SK-N-SH (cell line): ENCODE measurements around the gene AKT2. TPM values are rescaled to one million over a fixed set of nuclear protein-coding genes. Genes with fewer than 3 reads are reported as not detected.

ENCODE experiments used
- CTCF ChIA-PET: fragments of 300-600, 350-600 bp; formaldehyde crosslinking; extraction: SDS; loops from one replicate; lab custom pipeline; 2021; lab: Yijun Ruan, JAX
- POLR2A ChIA-PET: fragments of 350-600 bp; sonication (Branson Sonifier 250); formaldehyde crosslinking; extraction: SDS; loops from one replicate; lab custom pipeline; 2020; ENCODE audit warnings: antibody characterized with exemption, inconsistent platforms; lab: Yijun Ruan, JAX
- DNase-seq: peaks from one replicate; pipeline ENCODE4 v3.0.0; 2012
- H2AFZ ChIP-seq: fragments of 200-600 bp; sonication (generic); 2 replicates; pipeline ENCODE4 v1.8.1; 2016; ENCODE audit warnings: antibody characterized with exemption, mild to moderate bottlenecking, low read depth
- H3F3A ChIP-seq: fragments of 200-600 bp; sonication (generic); replicated peaks from 2 replicates; pipeline ENCODE3; 2016; ENCODE audit warnings: antibody characterized with exemption, mild to moderate bottlenecking; ENCODE audit not compliant: insufficient read depth
- H3K27ac ChIP-seq, 2 experiments: fragments of 200-500 bp in 1 of 2; fragments of 200-600 bp in 1 of 2; sonication (Bioruptor generic) in 1 of 2; sonication (generic), shearing (Covaris generic) in 1 of 2; 2 replicates each; pipeline versions ENCODE4 v1.5.1 to v1.6.1; 2014 to 2016; ENCODE audit warnings: low read depth in 2 of 2, inconsistent platforms in 1 of 2, low read length in 1 of 2, mild to moderate bottlenecking in 1 of 2, mixed read lengths in 1 of 2
- H3K27me3 ChIP-seq: fragments of 200-600 bp; sonication (generic), shearing (Covaris generic); 2 replicates; pipeline ENCODE4 v1.6.1; 2016; ENCODE audit warnings: mixed run types; ENCODE audit not compliant: insufficient read depth
- H3K36me3 ChIP-seq, 2 experiments: fragments of 200-500 bp in 1 of 2; fragments of 200-600 bp in 1 of 2; sonication (Bioruptor generic) in 1 of 2; sonication (generic) in 1 of 2; replicated peaks in 1 of 2; 2 replicates each; pipeline versions ENCODE3 to v1.5.1; 2014 to 2016; ENCODE audit warnings: low read length in 1 of 2, mild to moderate bottlenecking in 1 of 2; ENCODE audit not compliant: insufficient read depth in 2 of 2, control insufficient read depth in 1 of 2
- H3K4me1 ChIP-seq, 2 experiments: fragments of 200-500 bp in 1 of 2; fragments of 200-600 bp in 1 of 2; sonication (Bioruptor generic) in 1 of 2; sonication (generic), shearing (Covaris generic) in 1 of 2; 2 replicates each; pipeline versions ENCODE4 v1.5.1 to v1.6.1; 2014 to 2016; ENCODE audit warnings: low read depth in 1 of 2, low read length in 1 of 2, mixed run types in 1 of 2; ENCODE audit not compliant: insufficient read depth in 2 of 2, control insufficient read depth in 1 of 2
- H3K4me2 ChIP-seq: fragments of 200-600 bp; sonication (generic), shearing (Covaris generic); 2 replicates; pipeline ENCODE4 v1.6.1; 2017; ENCODE audit warnings: mixed run types
- H3K4me3 ChIP-seq, 2 experiments: fragments of 200-500 bp in 1 of 2; fragments of 200-600 bp in 1 of 2; sonication (Bioruptor generic) in 1 of 2; sonication (generic), shearing (Covaris generic) in 1 of 2; 2 replicates each; pipeline versions ENCODE4 v1.5.1 to v1.8.1; 2014 to 2016; ENCODE audit warnings: low read depth in 2 of 2, inconsistent platforms in 1 of 2, low read length in 1 of 2, mild to moderate bottlenecking in 1 of 2, mixed read lengths in 1 of 2, moderate library complexity in 1 of 2
- H3K79me2 ChIP-seq: fragments of 200-600 bp; sonication (generic); 2 replicates; pipeline ENCODE4 v1.8.1; 2017; ENCODE audit warnings: mild to moderate bottlenecking; ENCODE audit not compliant: insufficient read depth
- H3K9ac ChIP-seq: fragments of 200-600 bp; sonication (generic); 2 replicates; pipeline ENCODE4 v1.6.1; 2017; ENCODE audit warnings: mixed run types
- H3K9me2 ChIP-seq: fragments of 200-600 bp; sonication (generic); 2 replicates; pipeline ENCODE4 v1.6.1; 2017; ENCODE audit warnings: mixed run types
- H3K9me3 ChIP-seq: fragments of 200-600 bp; sonication (generic); 2 replicates; pipeline ENCODE4 v1.6.1; 2017; ENCODE audit warnings: mixed run types, mild to moderate bottlenecking, moderate library complexity
- H4K20me1 ChIP-seq: fragments of 200-600 bp; sonication (generic); 2 replicates; pipeline ENCODE4 v1.6.1; 2017; ENCODE audit warnings: mild to moderate bottlenecking, mixed run types; ENCODE audit not compliant: insufficient read depth
- EP300 ChIP-seq, 2 experiments: IDR thresholded peaks; 2 replicates each; pipeline versions ENCODE4 v1.4.0 to v1.6.1; 2012; ENCODE audit warnings: borderline replicate concordance in 1 of 2, low read depth in 1 of 2, low read length in 1 of 2
- FOSL2 ChIP-seq: IDR thresholded peaks from 2 replicates; pipeline ENCODE4 v1.4.0; 2012; ENCODE audit warnings: low read depth, mild to moderate bottlenecking, moderate library complexity, borderline replicate concordance
- FOXJ3 ChIP-seq: sonication (generic); formaldehyde crosslinking; IDR thresholded peaks from 2 replicates; pipeline ENCODE4 v1.5.1; 2020; ENCODE audit warnings: mild to moderate bottlenecking, missing genetic modification reagents
- GATA2 ChIP-seq: sonication (generic); formaldehyde crosslinking; IDR thresholded peaks from 2 replicates; pipeline ENCODE4 v1.5.0; 2020; ENCODE audit warnings: mild to moderate bottlenecking, missing genetic modification reagents
- JUND ChIP-seq: IDR thresholded peaks from 2 replicates; pipeline ENCODE4 v1.4.0; 2012
- MEF2A ChIP-seq: IDR thresholded peaks from 2 replicates; pipeline ENCODE4 v1.4.0; 2012; ENCODE audit warnings: low read depth, borderline replicate concordance
- MXI1 ChIP-seq: IDR thresholded peaks from 2 replicates; pipeline ENCODE4 v1.6.1; 2012; ENCODE audit warnings: mild to moderate bottlenecking, low read depth, low read length, improper control_type of control experiment
- TCF12 ChIP-seq: IDR thresholded peaks from 2 replicates; pipeline ENCODE4 v1.4.0; 2012
- WGBS: methylation state at CpG from one replicate; pipeline ENCODE4 v1.1.6; 2017; ENCODE audit warnings: low lambda C conversion rate; 5-methylcytosine and 5-hydroxymethylcytosine counted together
- polyA plus RNA-seq, 3 experiments: library from polyadenylated mRNA; depleted of rRNA; stranded (reverse); fragments of >200 nt; gene quantifications; 2 replicates each; pipeline ENCODE4 v1.2.3, GENCODE V29; 2012
- TF ChIP-seq, protein P1 (sequence below): fragments of 200-600 bp; sonication (generic); IDR thresholded peaks from 2 replicates; pipeline ENCODE4 v1.6.1; 2017; ENCODE audit warnings: antibody characterized with exemption, mild to moderate bottlenecking, moderate library complexity
- TF ChIP-seq, protein P2 (sequence below): IDR thresholded peaks from 2 replicates; pipeline ENCODE4 v1.6.1; 2012; ENCODE audit warnings: mild to moderate bottlenecking, low read depth, low read length, moderate library complexity
- TF ChIP-seq, protein P3 (sequence below): fragments of 150-350 bp; IDR thresholded peaks from 2 replicates; pipeline ENCODE4 v1.6.1; 2016; ENCODE audit warnings: mild to moderate bottlenecking, low read depth, low read length
- TF ChIP-seq, protein P4 (sequence below): IDR thresholded peaks from 2 replicates; pipeline ENCODE4 v1.4.0; 2012; ENCODE audit warnings: low read depth, borderline replicate concordance
- TF ChIP-seq, protein P5 (sequence below): fragments of 150-350 bp; IDR thresholded peaks from 2 replicates; pipeline ENCODE4 v1.6.1; 2017; ENCODE audit warnings: antibody characterized with exemption, low read length, low read depth, borderline replicate concordance

The AKT2 gene
- polyA plus RNA-seq, 1 of the 3 experiments (the other 2 are of a cell fraction): 99.8 TPM

DNA sequence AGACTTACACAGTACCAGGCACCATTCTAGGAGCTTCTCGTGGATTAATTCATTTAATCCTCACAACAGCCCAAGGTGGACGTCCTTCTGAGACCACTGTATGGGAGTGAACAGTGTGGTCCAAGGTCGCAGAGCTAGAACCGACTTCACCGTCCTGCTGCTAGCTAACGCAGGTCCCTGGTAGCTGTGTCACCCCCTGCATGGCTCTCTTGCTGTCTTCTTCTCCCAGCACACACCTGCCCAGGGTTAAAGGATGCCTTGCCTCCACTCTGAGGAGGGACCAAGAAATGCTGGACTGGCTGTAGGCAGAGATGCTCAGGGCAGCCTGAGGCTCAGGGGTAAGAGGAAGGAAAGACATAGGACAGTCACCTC lies 3.0 kb downstream of the AKT2 start (continued):
- TF ChIP-seq, protein P1, sequence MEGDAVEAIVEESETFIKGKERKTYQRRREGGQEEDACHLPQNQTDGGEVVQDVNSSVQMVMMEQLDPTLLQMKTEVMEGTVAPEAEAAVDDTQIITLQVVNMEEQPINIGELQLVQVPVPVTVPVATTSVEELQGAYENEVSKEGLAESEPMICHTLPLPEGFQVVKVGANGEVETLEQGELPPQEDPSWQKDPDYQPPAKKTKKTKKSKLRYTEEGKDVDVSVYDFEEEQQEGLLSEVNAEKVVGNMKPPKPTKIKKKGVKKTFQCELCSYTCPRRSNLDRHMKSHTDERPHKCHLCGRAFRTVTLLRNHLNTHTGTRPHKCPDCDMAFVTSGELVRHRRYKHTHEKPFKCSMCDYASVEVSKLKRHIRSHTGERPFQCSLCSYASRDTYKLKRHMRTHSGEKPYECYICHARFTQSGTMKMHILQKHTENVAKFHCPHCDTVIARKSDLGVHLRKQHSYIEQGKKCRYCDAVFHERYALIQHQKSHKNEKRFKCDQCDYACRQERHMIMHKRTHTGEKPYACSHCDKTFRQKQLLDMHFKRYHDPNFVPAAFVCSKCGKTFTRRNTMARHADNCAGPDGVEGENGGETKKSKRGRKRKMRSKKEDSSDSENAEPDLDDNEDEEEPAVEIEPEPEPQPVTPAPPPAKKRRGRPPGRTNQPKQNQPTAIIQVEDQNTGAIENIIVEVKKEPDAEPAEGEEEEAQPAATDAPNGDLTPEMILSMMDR: no peak
- TF ChIP-seq FOXJ3 (CRISPR knock-in tag) (no peak), JUND (no peak)

DNA sequence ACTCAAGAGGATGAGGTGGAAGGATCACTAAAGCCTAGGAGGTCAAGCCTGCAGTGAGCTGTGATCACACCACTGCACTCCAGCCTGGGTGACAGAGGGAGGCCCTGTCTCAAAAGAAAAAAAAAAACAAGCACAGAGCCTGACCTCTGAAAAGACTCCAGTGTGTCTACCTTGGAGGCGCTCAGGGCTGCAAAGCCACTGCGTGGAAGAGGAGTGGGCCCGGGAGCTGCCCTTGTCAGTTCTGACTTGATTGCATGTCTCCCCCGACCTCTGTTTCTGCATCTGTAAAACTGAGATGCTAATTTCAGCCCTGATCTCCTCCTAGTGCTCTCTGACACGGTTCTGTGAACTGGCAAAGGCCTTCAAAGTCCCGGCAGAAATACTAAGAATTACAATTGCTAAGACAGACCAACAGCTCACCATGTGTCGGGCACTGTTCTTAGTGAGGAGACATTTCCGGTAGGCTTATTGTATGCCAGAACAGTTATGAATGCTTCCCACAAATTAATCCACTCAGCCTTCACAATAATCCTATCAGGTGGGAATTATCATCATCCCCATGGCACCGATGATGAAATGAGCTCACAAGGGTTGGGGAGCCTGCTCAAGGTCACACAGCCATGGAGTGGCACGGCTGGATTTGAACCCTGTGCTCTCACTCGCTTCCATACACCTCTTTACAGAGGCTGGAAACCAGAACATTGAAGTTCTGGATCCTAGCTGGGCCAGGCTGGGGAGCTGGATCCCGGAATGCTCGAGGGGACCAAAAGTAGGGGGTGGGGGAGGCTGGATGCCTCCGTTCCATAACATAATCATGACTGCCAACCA lies 3.5 kb downstream of the AKT2 start:
- 87% methylated on average over 14 of the region's 14 CpGs for WGBS
- POLR2A ChIA-PET: interaction anchor here (1.5 kb wide), 1 partner anchor 67 kb away, joined by 4 read pairs; the partner anchor contains the start of genes C19orf47 and PLD3
- TF ChIP-seq FOXJ3 (CRISPR knock-in tag) (no peak), GATA2 (CRISPR knock-in tag) (no peak), EP300 (IDR thresholded peaks at IDR 0.05; ENCODE audit: borderline replicate concordance in 1 of 2, low read depth in 1 of 2, low read length in 1 of 2) (no peak), TCF12 (no peak), MEF2A (no peak), MXI1 (no peak), FOSL2 (no peak)
- TF ChIP-seq, protein P2, sequence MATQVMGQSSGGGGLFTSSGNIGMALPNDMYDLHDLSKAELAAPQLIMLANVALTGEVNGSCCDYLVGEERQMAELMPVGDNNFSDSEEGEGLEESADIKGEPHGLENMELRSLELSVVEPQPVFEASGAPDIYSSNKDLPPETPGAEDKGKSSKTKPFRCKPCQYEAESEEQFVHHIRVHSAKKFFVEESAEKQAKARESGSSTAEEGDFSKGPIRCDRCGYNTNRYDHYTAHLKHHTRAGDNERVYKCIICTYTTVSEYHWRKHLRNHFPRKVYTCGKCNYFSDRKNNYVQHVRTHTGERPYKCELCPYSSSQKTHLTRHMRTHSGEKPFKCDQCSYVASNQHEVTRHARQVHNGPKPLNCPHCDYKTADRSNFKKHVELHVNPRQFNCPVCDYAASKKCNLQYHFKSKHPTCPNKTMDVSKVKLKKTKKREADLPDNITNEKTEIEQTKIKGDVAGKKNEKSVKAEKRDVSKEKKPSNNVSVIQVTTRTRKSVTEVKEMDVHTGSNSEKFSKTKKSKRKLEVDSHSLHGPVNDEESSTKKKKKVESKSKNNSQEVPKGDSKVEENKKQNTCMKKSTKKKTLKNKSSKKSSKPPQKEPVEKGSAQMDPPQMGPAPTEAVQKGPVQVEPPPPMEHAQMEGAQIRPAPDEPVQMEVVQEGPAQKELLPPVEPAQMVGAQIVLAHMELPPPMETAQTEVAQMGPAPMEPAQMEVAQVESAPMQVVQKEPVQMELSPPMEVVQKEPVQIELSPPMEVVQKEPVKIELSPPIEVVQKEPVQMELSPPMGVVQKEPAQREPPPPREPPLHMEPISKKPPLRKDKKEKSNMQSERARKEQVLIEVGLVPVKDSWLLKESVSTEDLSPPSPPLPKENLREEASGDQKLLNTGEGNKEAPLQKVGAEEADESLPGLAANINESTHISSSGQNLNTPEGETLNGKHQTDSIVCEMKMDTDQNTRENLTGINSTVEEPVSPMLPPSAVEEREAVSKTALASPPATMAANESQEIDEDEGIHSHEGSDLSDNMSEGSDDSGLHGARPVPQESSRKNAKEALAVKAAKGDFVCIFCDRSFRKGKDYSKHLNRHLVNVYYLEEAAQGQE: no peak
- TF ChIP-seq, protein P3, sequence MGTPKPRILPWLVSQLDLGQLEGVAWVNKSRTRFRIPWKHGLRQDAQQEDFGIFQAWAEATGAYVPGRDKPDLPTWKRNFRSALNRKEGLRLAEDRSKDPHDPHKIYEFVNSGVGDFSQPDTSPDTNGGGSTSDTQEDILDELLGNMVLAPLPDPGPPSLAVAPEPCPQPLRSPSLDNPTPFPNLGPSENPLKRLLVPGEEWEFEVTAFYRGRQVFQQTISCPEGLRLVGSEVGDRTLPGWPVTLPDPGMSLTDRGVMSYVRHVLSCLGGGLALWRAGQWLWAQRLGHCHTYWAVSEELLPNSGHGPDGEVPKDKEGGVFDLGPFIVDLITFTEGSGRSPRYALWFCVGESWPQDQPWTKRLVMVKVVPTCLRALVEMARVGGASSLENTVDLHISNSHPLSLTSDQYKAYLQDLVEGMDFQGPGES: no peak
- TF ChIP-seq, protein P1: no peak
- TF ChIP-seq, protein P4, sequence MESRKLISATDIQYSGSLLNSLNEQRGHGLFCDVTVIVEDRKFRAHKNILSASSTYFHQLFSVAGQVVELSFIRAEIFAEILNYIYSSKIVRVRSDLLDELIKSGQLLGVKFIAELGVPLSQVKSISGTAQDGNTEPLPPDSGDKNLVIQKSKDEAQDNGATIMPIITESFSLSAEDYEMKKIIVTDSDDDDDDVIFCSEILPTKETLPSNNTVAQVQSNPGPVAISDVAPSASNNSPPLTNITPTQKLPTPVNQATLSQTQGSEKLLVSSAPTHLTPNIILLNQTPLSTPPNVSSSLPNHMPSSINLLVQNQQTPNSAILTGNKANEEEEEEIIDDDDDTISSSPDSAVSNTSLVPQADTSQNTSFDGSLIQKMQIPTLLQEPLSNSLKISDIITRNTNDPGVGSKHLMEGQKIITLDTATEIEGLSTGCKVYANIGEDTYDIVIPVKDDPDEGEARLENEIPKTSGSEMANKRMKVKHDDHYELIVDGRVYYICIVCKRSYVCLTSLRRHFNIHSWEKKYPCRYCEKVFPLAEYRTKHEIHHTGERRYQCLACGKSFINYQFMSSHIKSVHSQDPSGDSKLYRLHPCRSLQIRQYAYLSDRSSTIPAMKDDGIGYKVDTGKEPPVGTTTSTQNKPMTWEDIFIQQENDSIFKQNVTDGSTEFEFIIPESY: no peak
- TF ChIP-seq, protein P5, sequence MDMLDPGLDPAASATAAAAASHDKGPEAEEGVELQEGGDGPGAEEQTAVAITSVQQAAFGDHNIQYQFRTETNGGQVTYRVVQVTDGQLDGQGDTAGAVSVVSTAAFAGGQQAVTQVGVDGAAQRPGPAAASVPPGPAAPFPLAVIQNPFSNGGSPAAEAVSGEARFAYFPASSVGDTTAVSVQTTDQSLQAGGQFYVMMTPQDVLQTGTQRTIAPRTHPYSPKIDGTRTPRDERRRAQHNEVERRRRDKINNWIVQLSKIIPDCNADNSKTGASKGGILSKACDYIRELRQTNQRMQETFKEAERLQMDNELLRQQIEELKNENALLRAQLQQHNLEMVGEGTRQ: no peak
- TF ChIP-seq, all 33 proteins: peak for 0
- no peak overlapping the region for H3K9ac ChIP-seq
- no peaks in the 10 kb centered on the region for H3K9me2 ChIP-seq
- H3F3A ChIP-seq: peaks cover 3% of the 10 kb centered on the region
- no peak overlapping the region for H2AFZ ChIP-seq
- H3K4me2 ChIP-seq: no peak overlapping the region
- H3K4me3 ChIP-seq: no peak overlapping the region
- DNase-seq: no peak
- H3K27ac ChIP-seq: no peak overlapping the region; a peak in 1 of 4 replicates
- peaks cover 37% of the 10 kb centered on the region for H4K20me1 ChIP-seq
- H3K36me3 ChIP-seq: peaks cover 0 to 7% of the 10 kb centered on the region in 2 experiments
- H3K4me1 ChIP-seq: peaks cover 26 to 34% of the 10 kb centered on the region in 2 experiments; a peak in 3 of 4 replicates
- CTCF ChIA-PET: interaction anchor here (1.7 kb wide), 1 partner anchor 24 kb away, joined by 4 read pairs; no protein-coding TSS in a partner anchor
- no peaks in the 10 kb centered on the region for H3K9me3 ChIP-seq
- no peaks in the 10 kb centered on the region for H3K27me3 ChIP-seq
- H3K79me2 ChIP-seq: peaks cover 84% of the 10 kb centered on the region
